Activated T-cell treated with anti-CD3 and anti-CD28 coated beads for 1 hour (primary cell): Measurements from ENCODE around the gene SLC6A15.

Source experiments
- DNase-seq: peaks from one replicate; pipeline ENCODE4 v3.0.0-alpha.2; 2020; ENCODE audit warnings: low read depth

SLC6A15 gene

DNA sequence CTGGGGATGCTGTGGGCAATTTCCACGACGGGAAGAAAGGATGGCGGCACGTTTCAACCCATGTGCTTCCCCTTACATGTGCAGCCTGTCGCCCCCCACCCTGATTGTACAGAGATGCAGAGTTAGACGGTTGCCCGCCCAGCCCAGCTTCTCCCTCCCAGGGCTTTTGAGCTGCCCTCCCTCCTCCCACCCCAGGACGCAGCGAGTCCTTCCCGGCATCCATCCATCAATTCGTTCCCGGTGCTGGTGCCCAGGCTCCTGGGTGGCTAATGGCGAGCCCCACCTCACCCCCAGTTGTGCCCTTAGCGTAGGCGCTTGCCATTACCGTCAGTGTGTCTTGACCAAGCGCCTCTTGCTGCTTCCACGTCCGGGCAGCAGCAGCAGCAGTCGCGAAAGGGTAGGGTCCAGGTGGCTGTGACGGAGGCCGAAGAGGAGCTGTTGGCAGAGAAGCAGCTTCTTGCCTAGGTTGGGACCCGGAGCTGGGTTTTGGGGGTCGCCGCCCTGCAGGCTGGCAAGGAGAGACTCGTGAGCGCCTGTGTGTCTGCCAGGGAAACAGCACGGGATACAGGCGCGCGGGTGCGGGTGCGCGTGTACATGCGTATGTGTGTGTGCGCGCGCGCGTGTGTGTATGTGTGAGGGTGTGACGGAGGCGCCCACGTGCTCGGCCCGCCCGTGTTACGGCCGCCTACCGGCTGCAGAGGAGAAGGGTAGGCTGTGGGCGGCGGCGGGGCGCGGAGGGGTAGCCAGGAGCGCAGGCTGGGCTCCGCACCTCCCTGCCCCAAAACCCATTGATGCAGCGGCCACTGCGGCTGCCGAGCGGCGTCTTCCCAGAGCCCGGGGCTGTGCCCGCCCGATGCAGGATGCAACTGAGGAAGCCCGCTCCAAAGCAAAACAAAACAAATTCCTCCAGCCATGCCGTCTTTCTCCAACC lies at the start of gene SLC6A15:
SLC6A15 (minus strand) TSS at position 602 of the 931 bp plus-strand sequence. CDS start 20,679 bp downstream, outside the sequence.
- DNase-seq = no peak

DNA sequence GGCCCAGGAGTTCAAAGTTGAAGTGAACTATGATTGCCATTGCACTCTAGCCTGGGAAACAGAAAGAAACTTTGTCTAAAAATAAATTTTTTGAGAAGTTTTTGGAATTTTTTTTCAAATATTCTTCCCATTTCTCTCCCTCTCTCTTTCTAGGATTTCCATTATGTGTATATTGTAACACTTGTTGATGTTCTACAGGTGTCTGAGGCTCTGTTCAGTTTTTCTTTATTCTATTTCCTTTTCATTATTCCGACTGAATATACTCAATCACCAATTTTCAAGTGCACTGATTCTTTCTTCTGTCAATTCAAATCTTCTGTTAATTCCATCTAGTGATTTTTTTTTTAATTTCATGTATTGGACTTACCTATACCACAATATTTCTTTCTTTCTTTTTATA lies 48.3 kb upstream of the SLC6A15 start:
- no peak for DNase-seq

DNA sequence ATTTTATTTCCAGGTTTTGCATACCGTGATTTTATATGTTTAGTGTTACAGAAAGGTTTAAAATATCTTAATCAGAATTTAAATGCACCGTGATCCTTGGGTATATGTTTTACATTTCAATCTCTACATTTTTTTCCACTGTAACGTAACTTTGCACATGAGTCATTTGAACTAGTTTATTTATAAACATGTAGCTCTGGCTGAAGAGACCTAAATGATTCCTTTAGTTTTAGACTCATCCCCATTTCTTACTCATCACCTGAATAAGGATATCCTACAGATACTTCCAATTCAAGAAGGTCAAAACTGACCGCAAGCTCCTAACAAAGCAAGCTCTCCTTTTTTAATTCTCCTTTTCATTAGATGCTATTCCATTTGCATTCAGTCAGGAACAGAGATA lies 42.7 kb upstream of the SLC6A15 start:
- no peak for DNase-seq

DNA sequence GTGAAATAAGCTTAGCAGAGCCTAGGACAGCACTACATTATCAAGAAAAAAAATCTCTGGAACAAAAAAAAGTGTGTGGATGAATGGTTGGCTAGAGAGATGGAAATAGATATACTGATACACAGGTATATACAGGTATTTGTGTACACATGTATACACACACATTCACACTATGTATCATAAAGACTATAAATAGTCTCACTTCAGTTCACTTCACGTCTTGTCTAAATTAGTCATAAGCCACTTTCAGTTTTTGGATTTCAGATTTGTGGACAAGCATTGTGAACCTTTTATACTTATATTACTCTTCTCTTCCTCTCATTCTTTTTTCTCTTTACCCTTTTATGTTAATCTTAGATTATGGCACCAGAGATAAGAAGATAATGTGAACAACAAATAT lies 41.8 kb upstream of the SLC6A15 start:
- no peak for DNase-seq

DNA sequence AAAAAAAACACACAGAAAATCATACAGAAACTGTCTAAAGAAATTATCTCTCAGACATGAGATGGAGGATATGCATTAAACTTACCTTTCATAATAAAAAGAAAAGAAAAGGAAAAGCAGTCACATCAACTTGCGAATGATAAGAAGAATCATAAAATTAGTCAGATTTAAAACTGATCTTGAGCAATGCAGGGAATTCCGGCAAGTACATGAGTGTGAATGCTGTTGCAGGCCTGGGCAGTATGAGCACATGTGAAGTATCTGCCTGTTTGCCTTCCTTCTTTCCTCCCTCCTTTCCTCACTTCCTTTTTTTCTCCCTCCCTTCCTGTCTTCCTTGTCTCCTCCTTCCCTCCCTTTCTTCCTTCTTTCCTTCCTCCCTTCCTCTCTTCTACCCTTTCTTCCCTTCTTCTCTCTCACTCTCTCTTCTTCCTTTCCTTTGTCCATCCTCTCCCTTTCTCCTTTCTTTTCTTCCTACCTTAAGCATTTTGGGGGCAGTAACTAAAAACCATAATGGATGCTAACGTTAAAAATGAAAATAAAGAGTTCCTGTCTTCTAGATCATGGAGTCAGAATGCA lies 38.5 kb upstream of the SLC6A15 start:
- DNase-seq = no peak

DNA sequence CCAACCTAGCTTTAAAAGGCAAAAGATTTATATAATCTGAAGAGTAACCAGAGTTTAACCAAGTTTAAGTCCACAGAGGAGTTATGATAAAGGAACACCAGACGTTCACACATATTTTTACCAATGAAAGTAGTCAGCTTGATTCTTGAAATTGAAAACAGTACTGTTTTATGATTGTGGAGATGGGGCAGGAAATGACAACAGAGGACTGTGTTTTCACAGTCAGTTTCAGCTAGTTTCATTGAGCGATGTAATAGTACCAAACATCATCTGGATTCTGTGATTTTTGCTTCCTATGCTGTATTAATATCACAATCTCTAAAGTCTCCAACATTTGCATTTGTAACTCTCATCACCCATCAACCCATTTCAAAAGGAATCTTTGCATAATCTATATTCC lies 34.2 kb upstream of the SLC6A15 start:
- DNase-seq = no peak

DNA sequence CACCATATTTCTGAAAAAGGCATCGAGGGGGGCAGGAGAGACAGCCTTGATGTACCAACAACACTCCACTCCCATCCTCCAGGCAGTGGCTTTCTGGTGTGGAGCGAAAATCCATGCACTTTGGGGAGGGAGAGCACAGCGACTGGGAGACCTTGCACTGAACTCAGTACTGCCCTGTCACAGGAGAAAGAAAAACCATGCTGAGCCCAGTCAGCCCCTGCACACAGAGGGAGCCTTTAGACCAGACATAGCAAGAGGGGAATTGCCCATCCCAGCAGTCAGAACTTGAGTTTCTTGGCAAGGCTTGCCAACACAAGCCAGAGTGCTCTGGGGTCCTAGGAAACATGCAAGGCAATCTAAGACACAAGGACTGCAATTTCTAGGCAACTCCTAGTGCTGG lies 24.8 kb upstream of the SLC6A15 start:
- no peak for DNase-seq

DNA sequence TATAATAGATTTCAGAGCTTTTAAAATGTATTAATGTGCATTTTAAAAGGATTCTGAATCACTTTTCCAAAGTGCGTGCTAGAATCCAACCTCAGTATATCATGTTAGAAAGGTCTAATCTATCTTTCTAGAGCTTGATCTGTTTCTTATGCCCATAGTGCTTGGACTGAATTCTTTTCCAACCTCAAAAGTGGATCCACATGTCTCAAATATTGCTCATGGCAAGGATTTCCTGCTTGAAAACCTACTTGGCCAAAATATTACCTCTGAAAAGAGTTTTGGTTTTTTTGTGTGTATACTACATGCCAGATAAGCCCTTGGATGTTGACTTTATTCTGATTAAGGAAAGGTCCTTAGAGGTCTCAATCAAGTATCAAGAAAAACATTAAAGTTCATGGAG lies 16.9 kb upstream of the SLC6A15 start:
- no peak for DNase-seq

DNA sequence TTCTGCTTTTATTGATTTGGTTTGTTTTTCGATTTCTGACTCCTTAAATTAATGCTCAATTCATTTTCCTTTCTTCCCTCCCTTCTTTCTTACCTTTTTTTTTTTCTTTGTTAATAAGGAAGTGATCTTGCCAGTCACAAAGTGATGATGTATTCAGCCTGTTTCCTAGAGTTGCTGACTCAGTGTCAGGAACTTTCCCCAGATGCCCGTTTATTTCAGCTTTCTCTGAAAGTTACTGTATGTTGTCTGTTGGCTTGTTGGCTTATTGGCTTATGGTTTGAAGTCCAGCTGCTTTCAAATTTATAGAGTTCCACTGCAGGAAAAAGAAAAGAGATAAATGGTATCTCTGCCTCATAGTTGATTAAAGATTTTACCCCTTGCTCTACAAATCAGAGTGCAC lies 12.4 kb upstream of the SLC6A15 start:
- no peak for DNase-seq

DNA sequence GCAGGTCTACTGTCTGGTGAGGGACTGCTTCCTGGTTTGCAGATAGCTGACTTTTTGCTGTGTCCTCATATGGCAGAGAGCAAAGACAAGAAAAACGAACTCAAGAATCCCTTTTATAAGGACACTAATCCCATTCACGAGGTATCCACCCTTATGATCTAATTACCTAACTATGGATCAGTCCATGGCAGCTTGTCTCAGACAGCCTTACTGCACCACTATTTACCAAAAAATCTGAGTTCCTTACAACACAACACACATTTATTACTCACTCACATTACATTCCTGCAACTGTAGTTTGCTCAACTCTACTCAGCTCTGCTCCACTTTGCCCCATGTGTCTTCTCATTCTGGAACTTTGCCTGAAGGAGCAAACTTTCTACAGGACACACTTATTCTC lies 10.1 kb upstream of the SLC6A15 start:
- DNase-seq = no peak

DNA sequence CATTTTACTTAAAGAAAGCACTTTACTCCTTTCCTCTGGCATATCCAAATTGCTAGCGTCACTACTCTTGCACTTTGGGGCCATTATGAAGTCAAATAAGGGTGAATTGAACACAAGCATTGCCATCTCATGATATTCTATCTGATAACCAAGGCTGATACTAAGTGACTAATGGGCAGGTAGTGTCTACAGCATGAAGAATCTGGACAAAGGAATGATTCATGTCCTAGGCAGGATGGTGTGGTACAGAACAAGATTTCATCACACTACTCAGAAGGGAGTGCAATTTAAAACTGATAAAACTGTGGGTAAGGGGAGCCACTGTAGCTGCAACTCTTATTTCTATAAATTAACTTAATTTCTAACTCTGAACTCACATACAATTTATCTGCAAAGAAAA lies 7.7 kb upstream of the SLC6A15 start:
- DNase-seq = no peak

DNA sequence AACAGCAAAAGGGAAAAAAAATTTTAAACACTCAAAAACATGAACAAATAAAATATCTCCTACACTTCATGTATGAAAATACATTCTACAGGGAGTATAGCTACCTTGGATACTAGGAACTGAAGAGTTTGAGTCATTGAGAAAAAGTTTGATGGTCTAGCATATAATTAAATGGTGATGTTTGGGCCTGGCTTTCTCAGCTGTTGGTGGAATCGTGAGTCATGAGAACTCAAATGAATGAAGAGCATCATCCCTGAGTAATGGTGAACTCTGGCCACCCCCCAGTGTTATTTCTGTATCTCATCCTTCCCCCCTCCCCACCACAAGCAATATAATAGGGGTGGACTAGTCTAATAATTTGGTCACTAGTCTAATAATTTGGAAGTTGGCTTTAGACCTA lies 6.7 kb upstream of the SLC6A15 start:
- DNase-seq = no peak

DNA sequence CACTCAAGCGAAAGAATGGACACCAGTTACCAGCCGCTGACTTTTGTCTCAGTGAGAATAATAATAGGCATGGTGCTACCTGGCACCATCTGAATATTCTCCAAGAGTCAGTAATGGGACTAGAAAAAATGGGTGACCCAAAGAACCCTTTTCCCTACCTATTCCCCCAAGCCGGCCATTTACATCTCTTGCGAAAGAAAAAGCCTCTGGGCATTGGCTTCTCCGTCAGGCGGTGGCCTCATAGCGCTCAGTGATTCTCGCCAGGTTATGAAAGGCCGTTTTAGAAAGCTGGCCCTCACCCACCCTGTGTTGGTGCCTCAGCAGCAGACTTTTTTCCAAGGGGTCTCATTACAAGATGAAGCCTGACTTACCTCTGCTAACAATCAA lies 523 bp upstream of the SLC6A15 start:
- DNase-seq = no peak

DNA sequence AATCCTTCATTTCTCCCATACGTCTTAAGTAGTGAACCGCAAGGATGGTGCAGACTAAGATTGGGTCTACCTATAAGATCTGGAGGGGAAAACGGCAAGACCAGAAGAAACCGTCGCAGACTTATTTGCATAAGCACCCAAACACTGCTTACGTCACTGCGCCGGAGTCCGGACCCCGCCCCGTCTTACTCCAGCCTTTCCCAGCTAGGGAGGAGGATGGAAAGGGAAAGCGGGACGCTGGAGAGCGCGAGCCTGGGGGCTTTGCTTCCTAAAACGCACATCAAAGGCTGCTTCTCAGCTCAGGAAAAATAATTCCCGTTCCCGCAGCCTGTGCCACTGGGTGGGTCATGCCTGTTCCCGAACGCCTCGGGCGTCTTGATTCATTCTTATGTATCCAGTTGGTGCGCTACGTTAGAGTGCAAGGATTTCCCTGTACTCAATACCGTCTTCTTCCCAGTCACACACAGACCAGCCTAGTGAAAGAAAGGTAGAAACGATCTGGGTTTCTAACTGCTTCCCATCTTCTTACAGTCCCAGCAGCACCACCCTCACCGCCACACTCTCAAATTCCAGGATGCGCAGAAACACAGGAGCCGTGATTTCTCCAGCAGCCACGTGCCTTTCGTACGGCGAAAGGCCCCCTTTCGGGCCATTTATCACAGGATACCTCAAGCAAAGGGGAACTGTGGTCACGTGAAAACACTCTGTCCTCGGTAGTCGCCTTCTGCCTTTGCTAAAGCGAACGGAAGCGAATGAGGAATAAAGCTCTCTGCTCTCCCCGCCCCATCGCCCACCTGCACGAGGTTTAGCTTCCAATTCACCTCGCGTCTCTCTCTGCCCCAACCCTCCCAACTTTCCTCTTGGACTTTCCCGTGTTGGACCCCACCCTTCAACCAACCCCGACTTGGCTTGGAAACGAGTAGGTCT lies 1.1 kb downstream of the SLC6A15 start:
- DNase-seq = no peak

DNA sequence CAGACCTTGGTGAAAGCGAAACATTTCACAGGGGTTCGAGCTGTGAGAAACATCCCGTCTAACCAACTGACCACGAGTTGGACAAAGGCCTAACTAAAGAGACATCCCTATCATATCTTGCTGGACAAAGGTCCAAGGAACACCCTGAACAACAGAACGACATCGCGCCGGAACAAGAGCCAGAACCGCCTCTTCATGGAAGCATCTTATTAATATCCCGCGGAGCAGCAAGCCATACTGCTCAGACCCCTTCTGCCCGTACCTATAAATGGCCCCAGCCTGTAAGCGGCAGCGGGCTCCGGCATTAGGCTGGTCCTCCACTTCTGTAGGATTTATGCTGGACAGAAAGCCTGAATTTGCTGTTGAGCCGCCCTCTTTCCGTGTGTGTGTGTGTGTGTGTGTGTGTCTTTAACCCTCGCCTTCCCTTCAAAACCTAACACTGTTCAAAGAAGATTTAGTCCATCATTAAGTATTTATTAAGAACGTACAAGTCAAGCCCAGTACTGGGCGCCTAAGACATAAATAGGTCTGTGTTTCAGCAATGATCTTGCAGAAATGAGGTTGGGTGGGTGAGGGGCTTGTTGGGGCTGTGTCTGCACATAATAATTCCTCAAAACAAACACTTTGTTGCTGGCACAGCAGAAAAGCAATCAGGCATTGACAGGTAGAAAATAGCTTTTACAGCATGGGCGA lies 1.9 kb downstream of the SLC6A15 start:
- DNase-seq = no peak

DNA sequence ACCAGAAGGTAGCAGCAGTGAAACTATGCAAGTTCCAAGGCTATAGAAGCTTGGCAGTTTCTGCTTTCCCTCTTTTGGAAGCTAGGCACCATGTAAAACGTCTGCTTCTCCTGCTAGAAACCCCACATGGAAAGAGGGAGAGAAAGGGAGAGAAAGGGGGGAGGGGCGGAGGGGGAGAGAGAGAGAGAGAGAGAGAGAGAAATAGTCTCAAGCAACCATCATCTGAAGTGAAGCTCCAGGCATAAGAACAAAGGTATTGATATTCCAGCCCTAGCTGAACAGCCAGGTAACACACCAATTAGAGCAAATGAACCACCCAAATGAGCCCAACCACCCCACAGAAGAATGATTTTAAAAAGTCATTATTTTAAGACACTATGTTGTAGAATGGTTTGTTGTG lies 8.5 kb downstream of the SLC6A15 start:
- DNase-seq = no peak

DNA sequence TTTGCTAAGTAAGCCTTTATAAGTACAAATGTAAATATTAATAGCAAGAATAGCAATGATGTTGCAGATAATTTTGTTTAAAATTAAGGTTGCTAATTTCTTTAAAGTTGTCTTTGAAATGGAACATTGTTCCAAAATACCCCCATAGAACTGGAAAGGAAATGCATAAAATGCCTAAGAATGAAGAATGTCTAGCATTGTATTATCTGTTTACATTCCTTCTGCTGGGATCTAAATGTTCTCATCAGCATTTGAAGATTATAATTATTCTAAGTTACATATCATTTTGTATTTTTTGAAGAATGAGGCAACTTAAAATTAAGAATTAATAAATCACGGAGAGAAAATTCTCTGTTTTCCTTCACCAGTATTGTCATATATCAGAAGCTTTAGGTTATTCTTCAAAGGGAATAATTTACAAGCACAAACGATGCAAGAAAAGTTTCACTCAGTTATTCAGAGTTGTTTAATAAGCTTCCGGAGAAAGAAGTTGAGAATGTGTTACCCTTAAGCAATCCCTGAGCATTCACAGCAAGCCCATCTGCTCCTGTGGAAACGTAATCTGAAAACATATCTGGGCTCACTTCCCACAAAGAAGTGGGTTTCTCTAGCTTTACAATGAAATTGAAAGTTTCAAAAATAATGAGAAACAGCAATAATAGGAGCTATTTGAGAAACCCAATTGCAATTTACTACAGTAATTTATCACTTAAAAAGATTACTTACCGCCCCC lies 21.3 kb downstream of the SLC6A15 start:
- no peak for DNase-seq

DNA sequence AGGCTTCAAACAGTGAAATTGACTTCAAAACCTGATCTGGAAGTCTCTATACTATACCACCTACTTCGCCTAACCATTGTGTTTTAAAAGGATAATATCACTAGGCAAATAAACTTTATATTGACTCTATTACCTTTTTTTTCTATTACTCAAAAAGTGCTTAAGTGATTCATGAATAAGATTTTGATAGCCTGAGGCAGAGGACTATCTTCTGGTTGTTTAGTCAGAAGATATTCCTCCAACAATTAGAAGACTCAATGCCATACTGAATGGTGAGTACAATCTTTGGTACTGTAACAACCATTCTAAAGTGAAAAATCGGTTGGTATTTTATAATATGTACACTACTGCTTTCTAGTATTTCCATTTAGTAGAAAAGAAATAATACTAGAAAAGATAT lies 22.8 kb downstream of the SLC6A15 start:
- no peak for DNase-seq

DNA sequence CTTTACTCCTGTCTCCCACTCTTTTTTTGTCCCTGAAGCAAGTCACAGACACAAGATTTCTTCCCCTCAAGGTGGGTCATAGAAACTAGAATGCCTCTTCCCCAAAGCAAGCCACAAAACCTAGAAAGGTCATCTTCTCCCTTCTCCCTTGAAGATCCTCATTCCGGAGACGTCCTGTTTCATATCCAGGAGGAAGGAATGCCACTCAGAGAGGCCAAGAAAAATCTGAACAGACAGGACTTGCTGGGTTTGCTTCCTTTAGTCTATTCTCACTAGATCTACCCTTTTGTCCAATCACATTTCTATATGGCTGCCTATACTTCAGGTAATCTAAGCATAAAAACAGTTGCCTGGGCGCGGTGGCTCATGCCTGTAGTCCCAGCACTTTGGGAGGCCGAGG lies 23.7 kb downstream of the SLC6A15 start:
- DNase-seq = no peak

DNA sequence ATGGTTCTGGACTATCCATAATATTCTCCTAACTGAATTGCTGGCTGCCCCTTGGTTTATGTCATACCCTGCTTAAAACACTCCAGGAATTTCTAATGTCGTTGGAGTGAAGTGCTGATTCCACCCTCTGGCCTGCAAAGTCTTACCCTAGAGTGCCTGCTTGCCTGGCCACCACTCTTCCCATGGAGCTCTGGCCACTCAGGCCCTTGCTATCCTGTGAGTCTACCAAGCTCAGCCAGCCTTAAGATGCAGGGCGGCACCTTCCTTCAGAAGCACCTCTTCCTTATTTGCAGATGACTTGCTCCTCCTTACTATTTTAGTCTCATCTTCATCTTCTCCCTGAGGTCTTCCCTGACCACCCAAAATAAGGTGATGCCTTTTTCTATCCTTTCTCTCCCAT lies 35.3 kb downstream of the SLC6A15 start:
- no peak for DNase-seq

DNA sequence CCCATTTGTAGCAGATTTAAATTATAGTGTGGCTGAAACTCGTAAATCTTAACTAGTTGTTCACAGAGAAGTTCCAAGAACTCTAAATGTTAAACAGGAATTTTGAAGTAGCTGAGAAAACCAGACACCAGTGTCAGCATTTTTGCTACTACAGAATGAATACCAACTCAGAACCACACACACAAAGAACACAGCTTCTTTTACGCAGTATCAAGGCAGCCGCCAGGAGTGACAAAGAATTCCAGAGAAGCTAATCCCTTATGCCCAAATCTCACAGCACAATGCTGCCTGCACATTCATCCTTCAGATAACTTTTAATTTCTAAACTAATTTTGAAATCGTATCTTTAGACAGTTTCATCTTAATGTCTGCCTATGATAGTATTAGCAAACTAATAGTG lies 37.4 kb downstream of the SLC6A15 start:
- no peak for DNase-seq

DNA sequence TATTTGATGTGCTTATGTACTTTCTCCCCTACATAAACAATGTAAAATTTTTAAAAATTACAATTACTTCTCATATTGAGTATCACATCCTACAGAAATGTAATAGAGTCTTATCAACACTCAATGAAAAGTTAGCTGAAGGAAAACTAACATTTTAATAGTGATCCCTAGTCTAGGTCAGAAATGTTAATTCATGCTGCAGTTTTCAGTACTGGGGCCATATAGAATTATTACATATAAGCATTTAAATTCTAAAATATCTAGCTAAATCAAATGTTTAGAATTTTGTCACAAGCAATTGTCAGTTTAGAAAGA lies 37.8 kb downstream of the SLC6A15 start:
- DNase-seq = no peak
